HG02938 (cell line): ENCODE measurements around the gene HOXB9.

ENCODE experiments used
- ATAC-seq: cut with Tn5 transposase; IDR thresholded peaks from one replicate; pipeline ENCODE4 v1.9.1; 2021; ENCODE audit warnings: mild to moderate bottlenecking, moderate library complexity; ENCODE audit not compliant: unreplicated experiment

The HOXB9 gene

DNA sequence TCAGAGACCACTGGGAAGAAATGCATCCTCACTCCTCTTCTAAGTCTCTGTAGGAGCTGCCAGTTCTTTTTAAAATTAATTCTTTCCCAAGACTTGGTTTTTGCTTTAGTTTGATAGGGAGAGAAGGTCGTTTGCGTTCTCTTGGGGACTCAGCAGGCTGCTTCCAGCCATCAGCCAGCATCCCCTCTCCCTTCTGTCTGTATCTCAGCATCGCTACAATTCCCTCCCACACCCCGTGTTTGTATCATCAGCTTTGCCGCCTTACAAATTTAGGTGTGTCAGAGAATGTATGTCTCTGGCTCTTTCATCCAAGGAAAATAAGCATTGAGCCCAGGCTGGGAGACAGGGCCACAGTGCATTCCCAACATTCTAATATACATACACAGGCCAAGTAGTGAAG, 26.8 kb downstream of the HOXB9 start:
- ATAC-seq: no peak

DNA sequence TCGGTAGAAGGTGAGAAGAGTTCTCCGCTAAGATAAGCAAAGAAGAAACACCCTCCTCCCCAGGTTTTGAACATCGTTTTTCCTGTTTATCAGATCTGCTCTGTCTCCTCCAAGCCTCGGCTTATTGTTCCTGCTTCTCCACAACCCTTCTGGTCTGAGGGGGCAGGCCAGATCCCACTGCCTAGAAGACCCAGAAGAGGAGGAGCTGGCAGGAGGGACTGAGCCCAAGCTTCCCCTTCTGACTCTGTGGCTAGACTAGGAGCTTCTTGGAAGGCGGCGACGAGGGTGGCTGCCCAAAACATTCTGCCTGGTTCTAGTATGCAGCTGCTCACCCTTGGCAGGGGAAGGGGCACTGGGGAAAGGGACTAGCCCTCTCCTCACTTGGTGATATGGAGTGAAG, 27.4 kb downstream of the HOXB9 start:
- no peak for ATAC-seq

DNA sequence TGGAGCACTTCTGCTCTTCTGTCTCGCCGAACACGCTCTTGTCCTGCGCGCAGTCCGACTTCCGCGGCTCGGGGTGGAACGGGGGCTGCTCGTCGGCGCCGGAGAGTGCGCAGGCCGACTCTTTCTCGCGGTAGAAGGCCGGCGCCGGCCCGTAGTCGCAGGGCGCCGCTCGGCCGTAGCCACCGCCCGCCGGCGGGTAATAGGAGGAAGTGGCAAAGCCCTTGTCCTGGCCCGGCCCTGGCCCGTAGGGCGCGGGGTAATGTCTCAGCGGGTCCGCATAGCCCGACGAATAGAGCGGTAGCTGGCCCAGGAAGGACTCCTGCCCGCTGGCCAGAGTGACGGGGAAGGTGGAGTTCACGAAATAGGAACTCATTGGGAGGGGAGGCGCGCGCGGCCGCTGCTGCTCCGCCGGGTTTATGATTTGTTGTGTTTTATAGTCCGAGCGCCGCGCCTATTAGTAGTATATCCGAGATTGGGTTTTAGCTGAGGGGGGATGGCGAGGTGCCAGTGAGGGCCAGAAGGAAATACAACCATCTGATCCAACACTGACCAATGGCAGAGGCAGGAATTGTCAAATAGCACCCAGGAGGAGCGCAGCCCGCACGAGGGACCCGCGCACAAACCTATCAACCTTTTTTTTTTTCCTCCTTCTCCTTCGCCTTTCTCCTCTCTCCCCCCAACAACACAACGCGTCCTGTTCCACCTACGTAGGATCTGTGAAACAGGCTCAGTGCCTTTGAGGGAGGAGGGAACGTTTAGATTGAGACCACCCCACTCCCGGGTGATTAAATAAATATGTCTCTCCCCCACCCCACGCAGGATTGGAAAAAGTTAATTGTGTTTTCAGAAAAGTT, 28.2 kb downstream of the HOXB9 start:
- ATAC-seq: no peak

DNA sequence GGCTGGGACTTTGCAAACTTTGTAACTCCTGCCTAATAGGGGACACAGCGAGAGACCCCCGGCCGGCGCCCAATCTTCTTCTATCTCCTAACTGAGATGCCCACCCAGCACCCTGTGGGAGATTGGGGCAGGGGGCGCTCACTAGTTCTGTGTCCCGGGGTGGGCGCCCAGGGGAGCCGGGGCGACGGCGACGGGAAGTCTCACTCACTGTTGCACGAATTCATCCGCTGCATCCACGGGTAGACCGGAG, 28.7 kb downstream of the HOXB9 start:
- ATAC-seq: no peak

DNA sequence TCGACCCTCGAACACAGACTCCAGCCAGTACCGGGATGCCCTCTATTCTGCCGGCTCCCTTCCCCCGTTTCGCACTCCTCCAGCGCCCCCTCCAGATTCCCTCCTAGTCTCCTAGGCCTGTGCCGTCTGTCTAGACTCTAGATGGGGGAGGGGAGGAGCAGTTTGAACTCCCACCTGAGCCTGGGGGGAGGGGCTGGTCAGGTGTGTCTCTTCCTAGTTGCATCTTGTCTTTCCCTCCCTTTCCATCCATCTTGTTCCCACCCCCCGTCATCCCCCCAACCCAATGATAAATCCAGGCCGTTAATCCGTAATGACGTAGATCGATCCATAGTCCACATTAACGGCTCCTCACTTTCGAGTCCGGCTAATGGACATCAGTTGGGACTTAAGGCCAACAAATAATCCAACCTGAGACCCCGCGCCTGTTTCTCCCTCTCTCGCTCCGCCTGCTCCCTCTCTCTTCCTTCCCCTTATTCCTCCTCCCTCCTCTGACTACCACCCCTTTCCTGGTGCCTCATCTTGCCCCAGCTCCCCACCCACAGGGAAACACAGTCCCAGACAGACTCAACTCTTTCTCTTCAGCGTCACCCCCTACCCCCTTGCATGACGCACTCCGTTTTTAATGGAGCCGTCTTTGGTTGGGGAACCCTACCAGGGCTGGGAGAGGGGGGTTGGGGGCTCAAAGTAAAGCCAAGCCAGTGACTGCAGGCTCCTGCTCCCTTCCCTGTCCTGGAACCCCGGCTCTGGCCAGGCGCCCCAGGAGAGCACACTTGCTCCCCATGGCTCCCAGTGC, 29.2 kb downstream of the HOXB9 start:
- ATAC-seq: no peak

DNA sequence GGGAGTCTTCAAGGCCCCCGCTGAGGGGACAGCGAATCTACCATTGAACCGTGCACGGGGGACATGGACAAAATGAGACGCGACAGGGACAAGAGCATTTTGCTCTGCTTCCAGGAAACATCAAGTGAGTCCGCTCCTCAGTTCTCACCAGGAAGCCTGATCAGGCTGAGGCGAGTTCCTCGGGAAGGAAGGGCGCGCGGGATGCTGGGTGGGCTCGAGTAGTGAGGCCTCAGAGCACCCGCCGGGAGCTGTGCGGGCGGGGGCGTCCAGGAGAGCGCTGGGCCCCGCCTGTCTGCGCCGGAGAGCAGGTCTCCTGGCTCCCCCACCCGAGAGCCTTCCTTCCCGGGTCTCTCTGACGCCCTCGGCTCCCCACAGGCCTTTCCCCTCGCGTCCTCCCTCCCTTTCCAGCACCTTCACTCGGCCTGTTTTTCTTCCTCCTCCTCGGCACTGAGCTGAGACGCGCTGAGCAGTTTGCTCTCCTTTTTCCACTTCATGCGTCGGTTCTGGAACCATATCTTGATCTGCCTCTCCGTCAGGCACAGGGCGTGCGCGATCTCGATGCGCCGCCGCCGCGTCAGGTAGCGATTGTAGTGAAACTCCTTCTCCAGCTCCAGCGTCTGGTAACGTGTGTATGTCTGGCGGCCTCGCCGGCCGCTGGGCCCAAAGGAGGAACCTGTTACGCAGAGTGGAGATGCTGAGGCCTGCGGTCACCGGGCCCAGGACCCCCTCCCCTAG, 30.0 kb downstream of the HOXB9 start:
- no peak for ATAC-seq

DNA sequence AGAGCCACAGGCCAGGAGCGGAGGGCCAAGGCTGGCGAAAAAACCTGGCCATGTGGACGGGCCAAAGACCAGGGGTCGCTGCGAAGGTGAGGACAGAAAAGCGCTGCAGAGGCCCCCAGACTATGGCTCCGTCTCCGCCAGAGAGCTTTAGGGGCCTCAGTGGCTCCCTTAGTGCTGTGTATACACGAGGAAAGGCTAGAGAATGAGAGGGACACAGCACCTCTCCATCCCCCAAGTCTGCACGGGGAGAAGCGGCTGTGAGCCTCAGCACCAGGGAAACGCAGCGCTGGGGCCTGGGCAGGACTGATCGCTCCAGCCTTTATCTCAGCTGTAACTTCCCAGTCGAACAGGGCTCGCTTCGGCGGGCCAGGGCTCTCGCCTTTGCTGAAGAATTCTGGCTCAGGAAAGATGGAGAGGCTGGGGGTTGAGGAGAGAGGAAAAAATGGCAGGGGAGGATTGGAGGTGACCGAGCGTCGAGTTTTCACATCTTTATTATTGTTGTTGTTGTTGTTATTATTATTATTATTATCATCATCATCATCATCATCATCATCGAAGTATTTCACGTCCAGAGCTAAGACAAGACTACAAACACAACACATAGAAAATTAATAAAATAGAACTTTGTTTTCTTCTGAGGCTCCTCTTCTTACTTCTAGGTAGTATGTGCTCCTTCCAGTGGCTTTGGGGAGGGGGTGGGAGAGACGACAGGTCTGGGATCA, 30.7 kb downstream of the HOXB9 start:
- ATAC-seq: no peak

DNA sequence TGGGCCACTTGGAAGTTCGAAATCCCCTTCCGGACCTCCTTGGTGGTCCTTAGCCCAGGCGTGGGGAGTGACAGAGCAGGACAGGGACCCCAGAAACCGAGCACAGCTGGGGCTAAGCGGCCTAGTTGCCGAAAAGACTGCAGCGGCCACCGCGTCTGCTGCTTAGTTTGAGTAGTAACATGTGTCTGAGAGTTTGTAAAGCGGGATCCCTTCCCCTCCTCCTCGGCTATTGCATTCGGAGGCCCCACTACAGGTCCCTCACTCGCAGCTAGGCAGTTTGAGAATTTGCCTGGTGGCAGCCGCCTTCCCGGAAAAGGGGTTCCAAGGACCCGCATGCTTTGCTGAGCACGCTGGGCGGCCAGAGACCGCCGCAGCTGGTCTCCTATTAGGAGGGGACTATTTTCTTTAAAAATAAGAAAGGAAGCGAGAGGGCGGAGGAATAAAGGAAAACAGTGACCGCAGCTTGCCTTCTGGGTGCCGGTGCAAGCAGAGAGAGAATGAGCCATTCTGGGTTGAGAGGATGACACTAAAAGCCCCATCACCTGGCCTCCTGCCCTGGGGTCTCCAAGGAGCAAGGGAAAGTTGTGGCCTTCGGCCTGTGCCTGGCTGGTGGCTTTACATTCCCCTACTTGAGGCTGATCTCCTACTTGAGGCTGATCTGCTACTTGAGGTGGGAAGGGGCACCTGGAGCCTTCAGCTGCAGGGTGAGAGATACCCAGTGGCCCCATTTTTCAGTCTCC, 31.4 kb downstream of the HOXB9 start:
- ATAC-seq: no peak

DNA sequence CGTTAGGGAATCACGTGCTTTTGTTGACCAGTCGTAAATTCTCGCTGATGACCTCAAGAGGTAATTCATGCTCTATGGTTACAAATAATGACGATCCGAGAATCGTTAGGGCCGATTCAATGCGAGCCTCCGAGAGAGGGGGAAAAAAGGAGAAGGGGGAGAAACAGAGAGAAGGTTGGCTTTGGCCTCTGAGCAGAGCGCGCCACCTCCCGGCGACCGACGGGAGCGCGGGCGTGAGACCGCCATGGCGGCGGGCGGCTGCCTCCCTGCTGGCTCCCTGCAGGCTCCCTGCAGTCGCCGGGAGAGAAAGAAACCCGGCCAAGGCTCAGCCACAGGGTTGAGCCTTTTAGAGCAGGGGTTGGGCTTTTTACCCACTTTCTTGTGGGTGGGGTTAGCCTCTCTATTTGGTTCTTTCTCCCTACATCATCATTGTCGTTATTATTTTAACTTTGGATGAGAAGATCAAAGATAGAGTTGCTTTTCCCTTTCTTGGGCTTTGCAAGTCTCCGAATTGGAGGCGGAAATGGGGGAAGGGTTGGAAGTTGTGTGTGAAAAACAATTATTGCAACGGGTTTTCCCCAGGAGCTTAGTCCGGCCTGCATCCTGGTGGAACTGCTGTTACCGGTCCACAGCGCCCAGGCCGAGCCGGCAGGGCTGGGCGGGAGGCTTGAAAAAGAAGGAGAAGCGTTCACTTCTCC, 32.2 kb downstream of the HOXB9 start:
- ATAC-seq: no peak

DNA sequence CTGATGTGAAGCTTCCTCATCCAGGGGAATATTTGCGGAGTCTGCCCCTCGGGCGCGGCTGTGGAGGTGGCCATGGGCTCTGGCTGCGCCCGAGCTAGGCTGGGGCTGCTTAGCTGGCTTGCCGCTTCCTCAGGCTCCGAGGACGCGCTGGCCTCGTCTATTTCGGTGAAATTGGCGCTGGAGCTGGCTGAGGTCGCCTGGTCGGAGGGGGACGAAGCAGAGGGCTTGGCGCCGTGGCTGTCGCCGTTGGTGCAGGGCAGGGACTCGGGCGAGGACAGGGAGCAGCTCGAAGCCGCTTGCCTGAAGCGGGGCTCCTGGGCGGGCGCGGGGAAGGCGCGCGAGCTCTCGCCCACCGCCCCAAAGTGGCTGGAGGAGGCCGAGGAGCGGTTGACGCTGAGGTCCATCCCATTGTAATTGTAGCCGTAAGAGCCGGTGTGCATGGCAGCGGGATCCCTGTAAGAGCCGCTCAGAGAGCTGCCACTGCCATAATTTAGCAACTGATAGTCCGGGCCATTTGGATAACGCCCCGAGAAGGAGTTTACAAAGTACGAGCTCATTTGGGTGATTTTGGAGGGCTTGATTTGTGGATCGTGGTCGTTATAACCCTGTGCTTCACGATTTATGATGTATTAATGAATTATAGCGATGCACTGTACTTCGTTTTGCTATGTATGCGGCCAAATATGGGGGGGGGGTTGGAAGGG, 32.9 kb downstream of the HOXB9 start, which contains the start of gene HOXB5:
Gene HOXB5, minus strand, starts transcription at position 654 of the 704 bp plus-strand sequence. Its CDS starts 97 bp downstream, at position 557.
- no peak for ATAC-seq

DNA sequence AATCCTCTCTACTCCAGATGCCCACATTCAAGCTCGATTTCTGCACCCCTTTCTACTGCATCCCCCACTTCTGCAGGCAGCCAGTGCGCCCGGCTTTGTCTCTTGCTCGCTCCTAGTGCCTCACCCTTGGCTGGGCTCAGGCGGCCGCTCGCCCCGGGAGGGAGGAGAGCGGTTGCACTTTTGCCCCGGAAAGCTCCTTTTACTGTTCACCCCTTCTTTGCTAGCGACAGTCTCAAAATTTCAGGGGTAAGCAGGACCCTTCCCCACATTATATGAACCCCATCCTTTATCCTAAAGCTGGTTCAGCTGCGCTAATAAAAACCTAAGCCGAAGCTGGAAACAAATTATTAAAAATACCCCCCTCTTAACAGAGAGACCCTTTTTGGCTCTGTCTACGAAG, 33.6 kb downstream of the HOXB9 start:
- no peak for ATAC-seq

DNA sequence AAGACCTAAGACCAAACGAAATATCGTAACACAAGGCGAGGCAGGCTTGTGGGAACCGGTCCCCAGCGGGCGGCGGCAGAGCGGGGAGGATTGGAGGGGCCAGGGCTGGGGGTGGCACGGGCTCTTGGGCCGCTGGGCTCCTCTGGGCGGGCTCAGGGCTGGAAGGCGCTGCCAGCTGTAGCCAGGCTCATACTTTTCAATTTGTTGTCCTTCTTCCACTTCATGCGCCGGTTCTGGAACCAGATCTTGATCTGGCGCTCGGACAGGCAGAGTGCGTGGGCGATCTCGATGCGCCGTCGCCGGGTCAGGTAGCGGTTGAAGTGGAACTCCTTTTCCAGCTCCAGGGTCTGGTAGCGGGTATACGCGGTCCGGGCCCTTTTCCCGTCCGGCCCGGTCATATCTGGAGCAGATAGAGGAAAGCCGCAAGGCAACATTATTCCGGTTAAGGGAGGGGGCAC, 34.1 kb downstream of the HOXB9 start:
- ATAC-seq: no peak

DNA sequence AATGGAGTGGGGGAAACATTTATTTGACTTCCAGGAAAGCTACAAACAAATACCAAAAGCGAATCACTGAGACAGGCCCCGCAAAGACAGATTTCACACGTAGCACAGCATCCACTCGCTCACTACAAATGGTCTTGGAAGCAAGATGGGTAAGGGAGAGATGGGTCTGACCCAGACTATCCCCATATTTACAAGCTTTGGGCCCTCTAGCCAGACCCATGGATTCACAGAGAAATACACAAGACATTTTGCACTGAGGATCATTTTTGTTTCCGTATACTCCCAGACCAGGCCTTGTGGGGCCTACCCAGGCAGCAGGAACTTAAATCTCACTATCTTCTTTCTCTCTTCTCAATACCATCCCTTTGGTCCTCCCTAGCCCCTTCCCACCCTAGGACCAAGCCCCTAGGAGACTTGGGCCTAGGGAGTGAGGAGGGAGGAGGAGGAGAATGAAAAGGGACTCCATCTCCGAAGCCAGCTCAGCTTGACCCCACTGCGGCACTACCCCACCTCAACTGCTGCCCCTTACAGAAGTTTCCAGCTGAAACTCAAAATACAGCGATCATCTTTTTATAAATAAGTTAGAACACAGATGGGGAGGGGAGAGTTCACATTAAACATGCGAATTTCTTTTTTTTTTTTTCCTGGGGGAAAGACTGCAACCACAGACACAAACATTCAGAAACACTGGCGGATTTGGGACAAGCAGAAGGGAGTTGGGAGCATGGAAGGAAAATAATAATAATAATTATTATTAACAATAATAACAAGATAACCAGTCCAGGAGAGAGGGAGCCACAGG, 34.7 kb downstream of the HOXB9 start:
- no peak for ATAC-seq

DNA sequence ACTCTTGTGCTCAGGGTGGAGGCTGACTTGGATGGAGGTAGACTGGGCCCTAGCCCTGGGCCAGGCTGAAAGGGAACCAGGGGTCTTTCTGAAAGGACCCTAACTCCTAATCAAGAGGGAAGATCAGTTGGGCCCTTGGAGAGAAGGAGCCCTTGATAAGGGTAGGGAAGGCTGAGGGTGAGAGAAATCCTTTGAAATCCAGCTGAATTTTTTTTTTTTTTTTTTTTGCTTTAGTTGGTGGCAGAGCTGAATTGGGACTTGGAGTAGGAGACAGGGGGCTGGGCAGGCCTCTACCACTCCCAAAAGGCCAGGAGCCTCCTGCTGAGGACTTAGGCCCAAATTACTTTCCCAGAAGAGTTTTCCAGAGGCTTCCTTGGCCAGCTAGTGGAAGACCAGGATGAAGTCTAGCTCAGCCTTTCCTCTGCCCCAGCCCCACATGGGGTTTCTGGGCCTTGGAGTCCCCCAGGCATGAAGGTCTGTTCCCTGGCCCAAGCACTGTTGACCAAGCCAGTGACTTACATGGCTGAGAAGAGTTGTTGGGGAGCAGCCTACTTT, 35.5 kb downstream of the HOXB9 start:
- no peak for ATAC-seq

DNA sequence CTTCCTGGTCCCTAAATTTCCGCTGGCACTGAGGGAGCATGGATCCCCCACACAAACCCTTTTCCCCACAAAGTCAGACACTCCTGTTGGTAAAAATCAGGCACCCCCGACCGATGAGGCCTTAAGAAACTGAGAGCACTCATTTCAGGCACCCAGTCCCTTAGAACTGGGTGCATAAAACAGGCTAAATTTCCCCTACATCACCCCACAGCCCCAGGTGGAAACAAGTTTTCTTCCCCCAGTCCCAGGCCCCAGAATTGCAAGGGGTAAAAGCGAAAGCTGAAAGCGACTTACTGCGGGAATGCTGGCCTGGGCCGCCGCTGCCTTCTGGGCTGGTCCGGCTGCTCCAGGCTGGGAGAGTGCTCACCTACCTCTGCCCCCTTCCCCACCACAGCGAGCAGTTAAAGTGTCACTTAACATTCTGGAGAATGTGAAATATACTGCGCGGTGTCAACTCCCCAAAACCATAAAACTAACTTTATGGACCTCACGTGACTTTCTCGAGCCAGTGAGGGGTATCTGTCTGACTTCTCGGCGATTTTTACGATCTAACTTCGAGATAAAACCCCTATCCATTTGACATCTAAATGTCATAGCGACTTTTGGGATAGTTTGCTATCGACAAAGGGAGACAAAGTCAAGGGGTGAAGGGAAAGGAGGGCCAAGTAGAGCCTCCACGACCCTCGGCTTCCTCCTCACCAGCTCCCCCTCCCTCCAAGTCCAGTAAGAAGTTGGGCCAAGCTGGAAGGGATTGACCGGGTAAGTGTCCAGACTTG, 36.1 kb downstream of the HOXB9 start, which contains the start of gene HOXB3:
Gene HOXB3, minus strand, starts transcription at position 411 of the 776 bp plus-strand sequence. CDS start 37,767 bp downstream, outside the sequence.
- no peak for ATAC-seq

DNA sequence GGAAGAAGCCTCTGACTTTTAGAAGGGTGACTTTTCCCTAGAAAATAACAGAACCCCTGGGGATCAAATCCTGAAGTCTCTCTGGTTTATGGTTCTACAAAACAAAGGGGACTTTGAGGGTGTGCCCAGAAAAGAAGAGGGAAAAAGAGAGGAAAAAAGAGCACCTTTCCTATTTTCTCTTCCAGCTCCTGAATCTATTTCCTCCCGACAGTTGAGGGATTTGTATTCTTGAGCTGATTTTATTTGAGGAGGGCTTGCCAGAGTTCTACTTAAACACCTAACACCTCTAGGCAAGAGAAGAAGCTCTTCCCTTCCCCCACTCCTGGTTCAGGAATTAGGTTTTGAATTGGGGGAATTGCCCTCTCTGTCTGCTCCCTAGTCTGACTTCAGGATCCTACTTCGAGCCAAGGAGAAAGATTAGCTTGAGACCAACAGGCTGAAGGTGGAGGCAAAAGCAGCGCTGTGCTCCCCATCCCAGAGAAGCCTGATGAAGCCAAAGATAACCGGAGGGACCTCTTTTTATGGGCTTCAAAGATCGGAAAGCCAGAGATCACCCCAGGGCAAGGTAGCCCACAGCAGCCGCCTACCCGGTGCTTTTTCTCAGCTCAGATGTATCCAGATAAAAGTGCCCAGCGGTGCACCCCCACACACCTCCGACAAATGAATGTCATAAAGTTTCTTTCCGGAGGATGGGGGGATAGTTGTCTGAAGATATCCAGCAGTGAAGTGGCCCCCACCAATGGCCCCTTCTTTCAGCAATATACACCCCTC, 36.9 kb downstream of the HOXB9 start:
- no peak for ATAC-seq
